ENCODE results near the gene SPATC1L.

SPATC1L gene

DNA sequence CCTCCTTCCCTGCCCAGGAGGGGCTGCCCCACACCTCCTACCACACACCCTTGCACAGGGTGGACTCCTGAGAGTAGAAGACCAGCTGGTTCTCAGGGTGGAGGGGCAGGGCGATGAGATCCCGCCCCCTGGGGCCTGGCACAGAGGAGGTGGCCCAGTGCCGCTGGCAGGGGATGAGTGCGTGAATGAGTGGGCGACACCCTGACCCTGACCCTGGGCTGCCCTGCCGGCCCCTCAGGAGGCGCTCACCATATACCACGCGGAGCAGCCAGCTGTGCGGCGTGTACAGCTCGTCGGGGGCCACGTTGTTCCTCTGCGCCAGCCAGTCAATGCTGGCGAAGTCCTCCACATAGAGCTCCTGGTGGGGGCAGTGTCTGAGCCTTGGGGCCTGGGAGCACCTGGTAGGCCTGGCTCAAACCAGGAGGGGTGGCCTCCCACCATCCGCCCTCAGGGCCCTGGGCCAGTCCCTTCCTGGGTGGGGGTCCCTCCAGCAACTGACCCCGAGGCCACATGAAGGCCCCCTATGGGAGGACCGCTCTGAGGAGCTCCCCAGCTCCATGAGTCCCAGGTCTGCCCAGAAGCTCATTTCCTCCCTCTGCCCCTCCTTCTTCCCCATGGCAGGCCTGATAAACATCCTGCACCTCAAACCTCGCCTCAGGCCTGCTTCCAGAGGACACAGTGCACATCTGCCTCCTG, 31.3 kb upstream of the SPATC1L start:
- no peak for DNase-seq (ENCODE audit: low read depth in 1 of 2, low spot score in 1 of 2)

DNA sequence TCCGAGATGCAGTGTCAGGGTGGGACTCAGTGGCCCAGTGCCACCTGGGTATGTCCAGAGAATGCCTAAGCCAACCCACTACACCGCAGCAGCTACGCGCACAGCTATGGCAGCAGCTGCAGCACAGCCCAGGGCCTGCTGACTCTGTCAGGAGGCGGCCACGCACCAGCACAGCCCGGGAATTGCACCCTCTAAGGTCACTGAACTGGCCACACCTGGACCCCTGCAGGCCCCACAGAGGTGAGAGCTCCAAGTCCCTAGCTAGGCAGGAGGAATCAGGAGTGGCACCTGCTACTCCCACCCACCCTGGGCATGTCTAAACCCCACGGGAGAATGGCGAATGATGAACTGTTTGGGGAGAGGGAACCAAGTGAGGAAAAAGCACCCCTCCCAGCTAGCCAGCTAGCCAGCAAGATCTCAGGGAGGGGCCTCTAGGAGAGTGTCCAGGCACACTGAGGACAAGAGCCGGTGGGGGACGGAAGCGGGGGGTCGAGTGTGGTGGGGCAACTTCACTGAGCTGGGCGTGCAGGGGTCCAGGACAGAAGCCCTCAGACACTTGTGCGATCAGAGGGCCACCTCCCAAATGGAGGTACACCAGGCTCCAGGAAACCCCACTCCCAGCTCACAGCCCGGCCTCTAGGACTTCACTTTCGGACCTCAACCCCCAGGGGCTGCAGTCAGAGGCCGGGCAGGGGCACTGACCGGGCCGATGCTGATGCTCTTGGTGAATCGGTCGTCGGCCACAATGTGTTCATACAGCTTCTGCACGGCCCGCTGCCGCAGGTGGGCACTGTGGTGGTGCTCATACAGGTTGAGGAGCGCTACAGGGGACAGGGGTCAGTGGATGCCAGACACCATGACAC, 30.4 kb upstream of the SPATC1L start:
- DNase-seq (ENCODE audit: low read depth in 1 of 2, low spot score in 1 of 2), result no peak

DNA sequence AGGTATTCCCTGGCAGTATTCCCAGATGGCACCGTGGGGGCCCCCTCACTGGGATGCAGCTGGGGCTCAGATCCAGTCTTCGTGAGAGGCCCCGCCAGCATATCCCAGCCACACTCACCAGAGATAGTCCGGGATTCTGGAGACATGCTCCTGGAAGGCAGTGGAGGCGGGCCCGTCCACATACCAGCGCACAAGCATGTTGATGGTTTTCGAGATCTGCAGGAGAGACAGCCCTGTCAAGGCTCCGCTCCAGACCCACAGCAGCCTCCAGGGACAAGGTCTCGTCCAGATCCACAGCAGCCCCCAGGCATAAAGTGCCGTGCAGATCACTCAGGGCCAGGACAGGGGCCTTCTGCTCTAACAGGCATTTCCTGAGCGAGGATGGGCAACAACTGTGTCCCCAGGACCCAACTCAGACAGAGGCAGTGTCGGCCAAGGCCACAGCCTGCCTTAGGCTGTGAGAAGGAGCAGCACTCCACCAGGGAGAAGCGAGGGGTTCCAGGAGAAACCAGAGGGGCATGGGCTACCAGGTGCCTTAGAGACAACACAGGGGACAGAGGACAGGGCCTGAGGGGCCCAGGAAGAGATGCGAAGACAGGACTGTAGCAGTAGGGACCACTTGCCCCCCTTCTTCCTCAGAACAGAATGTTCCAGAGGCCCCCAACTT, 29.5 kb upstream of the SPATC1L start:
- no peak for DNase-seq (ENCODE audit: low read depth in 1 of 2, low spot score in 1 of 2)

DNA sequence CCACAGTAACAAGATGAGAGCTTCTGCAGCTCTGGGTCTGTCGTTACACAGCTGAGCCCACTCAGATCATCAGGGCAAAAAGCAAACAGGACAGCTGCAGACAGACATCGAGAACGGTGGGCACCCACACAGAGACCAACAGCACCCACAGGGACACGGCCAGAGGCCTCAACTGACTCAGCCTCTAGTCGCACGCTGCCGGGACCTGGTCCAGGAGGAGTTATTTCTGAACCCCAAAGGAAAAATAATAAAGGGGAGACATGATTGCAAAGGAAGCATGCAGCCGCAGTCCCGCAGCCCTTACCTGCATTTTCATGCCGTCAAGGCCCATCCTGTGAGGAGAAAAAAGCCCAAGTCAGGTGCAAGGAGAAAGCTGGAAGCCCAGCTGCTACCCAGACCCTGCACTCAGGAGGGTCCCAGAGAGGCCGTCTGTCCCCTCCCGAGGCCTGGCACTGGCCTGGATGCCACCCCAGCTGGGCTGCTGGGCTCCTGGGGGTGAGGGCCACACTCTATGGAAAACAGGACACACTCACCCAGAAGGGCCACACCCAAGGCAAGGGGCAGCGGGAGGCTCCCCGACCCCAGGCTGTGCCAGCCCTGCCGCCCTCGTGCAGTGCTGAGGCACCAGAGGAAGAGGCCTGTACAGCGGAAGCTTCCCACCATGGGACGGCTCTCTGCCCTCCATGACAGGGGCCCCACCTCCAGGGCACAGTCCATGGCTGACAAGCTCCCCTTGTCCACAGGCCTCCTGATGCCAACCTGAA, 28.6 kb upstream of the SPATC1L start:
- no peak for DNase-seq (ENCODE audit: low read depth in 1 of 2, low spot score in 1 of 2)

DNA sequence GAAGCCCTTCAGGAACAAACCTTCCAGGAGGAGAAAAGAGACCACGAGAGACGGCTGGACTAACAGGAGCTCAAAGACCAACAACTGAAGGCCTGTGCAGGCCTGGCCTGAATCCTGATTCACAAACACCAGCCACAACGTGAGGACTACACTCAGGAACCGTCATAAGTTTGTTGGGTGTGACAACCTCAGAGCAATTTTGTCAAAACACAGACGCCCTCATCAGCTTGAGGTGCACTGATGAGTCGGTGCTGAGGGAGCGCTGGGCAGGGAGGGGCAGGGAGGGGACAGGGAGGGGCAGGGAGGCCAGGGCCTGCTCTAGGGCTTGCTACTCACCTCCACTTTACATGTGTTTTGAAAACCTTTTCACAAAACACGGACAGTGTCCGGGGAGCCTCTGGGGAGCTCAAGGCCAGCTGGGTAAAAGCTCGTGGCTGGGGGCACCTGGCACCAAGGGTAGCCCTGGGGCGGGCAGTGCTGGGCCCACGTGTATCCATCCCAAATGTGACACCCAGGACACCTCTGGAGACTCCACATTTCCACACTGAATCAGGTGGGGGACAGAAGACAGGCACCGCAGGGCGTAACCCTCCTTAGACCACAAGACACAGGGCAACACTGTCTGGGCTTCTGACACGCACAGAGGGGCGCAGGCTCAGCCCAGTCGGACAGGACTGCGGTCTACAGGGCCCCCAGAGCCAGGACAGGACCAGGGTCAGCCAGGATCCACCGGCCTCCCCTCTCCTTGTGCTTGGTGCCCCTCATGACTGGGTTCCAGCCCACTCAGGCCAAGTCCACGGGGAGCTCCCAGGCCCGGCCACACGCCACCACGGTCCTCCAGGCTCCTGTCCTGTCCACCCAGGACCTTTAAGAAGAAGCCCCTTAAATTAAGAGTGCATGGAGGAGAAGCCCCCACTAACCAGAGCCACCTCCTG, 27.8 kb upstream of the SPATC1L start:
- no peak for DNase-seq (ENCODE audit: low read depth in 1 of 2, low spot score in 1 of 2)

DNA sequence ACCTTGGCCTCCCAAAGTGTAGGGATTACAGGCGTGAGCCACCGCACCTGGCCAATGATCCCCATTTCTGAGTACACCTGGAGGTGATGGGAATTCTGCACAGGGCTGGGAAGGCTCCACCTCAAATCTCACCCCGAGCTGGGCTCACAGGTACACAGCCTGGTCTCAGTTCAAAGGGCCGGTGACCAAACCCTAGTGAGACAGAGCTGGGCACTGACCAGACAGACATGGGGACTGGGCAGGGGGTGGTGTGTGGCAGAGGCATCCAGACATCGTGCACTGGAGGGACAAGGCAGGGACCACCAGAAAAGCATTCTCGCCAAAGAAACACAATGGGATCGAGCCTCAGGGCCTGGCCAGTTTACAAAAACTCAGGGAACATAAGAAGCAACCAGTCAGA, 27.1 kb upstream of the SPATC1L start:
- no peak for DNase-seq (ENCODE audit: low read depth in 1 of 2, low spot score in 1 of 2)

DNA sequence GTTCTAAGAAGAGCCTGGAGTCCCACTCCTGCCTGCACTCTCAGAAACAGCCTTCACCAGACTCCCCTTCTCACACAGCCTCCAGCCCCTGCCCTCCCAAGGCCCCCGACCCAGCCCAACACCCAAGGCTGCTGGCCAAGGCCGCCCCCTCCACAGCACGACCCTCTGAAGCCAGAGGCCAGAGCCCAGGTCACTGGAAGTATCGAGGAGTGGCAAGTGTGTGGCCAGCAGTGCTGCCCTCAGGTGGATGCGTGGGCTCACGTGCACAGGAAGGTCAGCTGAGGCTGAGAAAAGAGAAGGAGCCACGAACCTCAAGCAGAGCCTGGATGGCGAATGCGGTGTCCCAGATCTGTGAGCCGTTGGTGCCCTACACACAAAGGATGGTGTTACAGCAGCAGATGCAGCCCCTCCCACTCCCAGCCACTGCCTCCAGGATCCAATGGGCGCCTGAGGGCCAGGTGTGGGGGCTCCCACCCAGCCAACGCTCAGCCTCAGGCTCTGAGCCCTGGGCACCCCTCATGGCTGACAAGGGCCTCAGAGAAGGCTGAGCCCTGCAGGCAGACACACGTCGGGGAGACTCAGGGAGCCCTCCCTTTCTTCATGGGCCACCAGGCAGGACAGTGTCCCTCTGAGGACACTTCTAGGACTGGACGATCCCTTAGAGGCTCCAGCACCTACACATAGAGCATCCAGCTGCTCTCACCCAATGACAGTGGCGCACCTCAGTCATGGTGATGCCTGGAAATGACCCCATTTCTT, 26.3 kb upstream of the SPATC1L start:
- no peak for DNase-seq (ENCODE audit: low read depth in 1 of 2, low spot score in 1 of 2)

DNA sequence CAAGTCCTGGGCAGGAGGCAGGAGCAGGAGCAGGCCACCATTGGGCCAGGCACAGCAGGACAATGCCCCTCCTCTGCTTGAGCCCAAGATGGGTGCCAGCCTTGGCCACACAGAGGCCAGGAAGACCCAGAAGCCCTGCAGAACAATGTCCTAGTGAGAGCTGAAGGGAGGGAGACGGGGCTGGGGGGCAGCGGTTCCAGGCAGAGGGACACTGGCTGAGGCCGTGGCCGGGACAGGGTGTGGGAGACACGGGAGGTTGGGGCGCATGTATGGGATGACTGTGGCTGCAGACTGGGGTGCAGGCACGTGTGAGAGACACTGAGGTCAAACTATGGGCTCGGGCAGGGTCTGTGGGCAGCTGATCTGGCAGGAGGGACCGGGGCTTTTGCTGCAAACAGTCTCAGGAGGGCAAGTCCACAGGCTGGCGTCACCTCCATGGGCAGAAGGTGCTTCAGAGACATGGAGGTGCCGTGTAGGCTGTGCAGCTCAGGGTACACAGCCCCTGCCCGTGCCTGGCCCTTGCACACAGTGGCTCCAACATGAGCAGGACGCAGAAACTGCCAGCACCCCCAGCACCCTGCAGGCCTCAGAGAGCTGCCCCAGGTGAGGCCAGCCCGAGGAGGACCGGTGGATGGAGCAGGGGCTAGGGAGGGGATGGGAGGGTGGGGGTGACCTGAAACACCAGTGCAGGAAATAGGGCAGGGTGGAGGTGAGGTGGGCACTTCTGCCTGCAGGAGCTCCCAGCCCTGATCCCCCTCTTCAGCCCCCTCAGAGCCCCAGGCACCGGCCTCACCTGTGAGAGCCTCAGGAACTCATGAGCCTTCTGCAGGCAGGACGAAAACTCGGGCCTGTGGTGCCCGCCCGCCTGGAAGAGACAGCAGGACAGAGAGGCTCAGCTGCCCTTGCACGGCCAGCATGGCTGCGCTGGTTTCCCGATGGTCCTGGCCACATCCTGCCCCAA, 24.8 kb upstream of the SPATC1L start:
- DNase-seq (ENCODE audit: low read depth in 1 of 2, low spot score in 1 of 2), result no peak

DNA sequence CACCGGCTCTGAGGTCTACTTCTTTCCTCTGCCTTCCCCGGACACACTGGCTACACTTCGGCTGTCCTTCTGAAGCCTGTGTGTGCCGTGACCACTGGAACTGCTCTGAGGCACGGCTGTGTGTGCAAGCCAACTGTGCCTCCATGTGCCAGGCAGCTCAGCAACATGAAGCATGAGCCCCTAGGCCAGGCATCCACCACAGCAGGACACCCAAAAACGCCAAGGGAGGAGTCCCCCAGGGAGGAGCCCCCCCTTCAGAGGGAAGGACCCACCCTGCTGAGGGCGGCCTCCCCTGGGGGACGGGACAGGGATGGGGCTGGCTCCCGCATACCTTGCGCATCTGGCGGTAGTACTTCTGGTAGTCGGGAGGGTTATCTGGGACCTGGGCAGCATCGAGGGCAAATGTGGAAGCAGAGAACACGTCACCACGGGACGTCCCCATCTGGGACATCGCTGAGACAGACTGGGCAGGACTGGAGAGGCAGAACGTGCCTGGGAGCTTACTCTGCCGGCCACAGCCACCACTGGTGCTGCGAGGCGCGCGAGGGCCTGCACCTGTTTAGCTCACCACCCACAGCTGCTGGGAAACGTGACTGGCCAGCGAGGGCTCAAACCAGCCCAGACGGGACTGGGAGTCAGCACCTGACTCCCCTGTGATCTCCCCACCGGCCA, 23.8 kb upstream of the SPATC1L start:
- no peak for DNase-seq (ENCODE audit: low read depth in 1 of 2, low spot score in 1 of 2)

DNA sequence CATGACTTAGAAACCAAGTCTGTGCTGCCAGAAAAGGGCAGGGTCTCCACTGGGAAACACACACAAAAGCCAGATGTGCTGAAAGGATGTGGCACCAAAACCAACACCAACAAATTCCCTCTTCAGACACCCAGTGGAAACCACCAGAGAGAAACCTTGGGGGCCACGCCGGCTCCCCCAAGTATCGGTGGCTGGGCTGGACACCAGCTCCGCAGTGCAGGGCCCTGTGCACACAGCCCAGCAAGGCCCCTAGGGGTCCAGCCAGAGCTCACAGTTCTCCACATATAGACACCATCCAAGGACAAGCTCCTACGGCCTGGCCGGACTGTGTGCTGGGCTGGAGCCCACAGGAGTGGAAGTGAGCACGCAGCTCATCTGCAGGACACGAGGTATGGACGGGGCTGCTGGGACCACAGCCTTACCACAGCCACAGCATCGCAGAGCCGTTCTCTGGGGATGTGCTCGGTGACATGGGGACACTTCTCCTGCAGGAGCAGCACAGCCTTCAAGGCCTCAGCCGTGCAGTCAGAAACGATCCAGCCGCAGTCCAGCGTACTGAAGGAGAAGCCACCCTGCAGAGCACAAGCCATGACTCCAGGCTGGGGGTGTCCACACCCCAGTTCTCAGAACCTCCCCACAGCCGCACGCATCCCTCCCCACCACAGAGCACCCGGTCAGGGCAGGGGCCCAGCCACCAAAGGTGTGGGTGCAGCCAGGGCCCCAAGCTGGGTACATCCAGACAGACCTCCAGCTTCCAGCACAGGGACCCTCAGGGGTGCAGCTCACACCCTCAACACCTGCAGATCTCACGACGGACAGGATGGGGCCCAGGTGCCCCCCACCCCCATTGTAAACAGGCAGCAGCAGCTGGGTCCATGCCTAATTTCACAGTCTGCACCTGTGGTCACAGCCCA, 23.0 kb upstream of the SPATC1L start:
- no peak for DNase-seq (ENCODE audit: low read depth in 1 of 2, low spot score in 1 of 2)

DNA sequence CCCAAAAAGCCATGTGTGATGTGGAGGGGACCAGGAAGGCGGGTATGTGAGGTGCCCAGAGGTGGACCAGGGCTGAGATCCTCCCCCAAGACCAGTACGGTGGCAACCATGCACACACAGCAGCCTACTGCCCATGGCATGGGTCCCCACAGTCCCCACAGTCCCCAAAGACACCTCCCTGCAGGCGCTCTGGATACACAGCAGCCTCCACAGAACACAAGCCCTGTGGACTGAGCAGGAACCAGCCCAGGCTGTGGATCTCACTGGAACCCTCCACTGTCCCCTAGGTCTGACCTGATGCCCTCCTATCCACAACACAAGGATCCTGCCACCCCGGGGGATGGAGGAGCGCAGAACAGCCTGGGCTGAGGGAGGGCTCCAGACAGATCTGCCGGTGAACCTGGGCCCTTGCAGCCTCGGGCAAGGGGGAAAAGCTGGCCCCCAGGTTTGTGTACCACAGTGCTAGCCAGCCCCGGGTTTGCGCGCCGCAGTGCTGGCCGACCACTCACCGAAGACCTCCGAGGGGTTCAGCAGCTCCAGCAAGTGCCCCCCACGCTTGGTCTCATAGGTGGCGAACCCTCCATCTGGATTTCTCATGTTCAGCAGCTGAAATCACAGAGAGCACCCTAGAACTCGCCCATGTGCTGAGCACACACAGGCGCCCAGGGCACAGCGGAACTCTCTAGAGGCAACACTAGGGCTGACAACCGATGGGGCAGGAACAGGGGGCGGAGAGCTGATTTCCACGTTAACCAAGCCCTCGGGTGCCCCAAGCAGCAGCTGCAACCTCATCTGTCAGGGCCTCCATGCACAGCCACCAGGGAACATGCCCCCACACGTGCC, 22.1 kb upstream of the SPATC1L start:
- DNase-seq (ENCODE audit: low read depth in 1 of 2, low spot score in 1 of 2), result no peak

DNA sequence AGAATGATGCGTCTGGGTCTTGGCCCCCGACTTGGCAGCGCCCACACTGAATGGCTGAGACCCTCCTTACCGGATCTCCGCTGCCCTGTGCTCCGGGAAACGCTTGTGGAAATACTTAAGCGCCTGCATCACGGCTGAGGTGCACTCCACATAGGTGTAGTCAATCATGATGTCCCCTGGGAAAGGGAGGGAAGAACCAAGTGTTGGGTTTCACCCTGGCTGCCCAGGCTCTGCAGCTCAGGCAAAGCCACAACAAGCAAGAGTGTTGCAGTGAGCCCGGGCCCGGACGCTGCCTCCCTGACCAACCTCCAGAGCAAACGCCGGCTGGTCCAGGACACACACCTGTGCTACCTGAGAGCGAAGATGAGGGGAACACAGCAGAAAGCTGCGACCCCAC, 21.5 kb upstream of the SPATC1L start:
- no peak for DNase-seq (ENCODE audit: low read depth in 1 of 2, low spot score in 1 of 2)

DNA sequence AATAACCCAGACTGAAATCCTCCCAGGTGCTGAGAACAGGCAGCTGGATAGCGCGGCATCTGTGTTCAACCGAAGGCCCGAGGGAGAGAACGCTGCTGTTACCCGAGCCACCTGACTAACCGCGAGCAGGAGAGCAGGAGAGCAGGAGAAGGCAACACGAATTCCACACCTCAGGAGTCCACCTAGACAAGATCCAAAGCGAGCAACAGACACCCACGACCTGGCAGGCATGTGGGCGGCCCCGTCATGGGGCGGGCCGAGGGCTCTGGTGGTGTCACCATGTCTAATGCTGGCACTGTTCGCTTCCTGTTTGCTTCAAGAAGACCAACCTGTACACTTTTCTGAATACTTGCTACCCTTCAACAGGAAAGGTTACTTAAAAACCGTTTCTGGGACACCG, 20.9 kb upstream of the SPATC1L start:
- no peak for DNase-seq (ENCODE audit: low read depth in 1 of 2, low spot score in 1 of 2)

DNA sequence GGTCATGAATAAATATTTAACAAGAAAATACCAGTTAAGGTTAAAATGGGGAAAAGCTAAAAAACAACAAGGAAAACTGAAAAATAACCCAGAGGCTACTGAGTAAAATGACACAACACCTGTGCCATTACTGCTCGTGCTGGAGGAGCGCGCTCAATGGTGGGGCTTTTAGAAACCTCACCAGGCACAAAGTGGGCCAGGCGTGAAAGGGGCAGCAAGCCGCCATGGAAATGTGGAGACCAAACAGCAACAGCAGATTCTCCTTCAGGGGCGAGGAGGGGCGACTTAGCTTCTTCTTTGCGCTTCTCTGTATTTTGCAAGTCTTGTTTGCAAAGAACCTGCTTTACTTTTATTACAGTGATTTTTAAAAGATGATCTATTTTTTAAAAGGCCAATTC, 18.9 kb upstream of the SPATC1L start:
- no peak for DNase-seq (ENCODE audit: low read depth in 1 of 2, low spot score in 1 of 2)

DNA sequence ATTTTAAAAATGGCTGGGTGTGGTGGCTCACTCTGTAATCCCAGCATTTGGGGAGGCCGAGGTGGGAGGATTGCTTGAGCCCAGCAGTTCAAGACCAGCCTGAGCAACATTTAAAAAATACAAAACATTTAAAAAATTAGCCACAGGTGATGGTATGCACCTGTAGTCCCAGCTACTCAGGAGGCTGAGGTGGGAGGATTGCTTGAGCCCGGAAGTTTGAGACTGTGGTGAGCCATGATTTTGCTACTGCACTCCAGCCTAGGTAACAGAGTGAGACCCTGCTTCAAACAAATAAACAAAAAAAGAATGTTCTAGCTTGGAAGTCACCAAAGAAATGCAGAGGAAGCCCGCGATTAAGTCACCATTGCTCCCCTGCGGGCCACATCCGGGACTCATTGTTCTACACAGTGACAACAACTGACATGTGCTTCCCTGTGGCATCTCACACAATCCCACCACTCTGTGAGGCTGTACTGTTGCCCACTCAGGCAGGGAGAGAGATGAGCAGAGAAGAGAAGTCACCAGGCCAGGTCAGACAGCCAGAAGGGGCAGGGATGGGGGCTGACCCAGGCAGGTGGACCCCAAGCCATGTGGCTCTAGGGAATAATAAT, 18.4 kb upstream of the SPATC1L start:
- no peak for DNase-seq (ENCODE audit: low read depth in 1 of 2, low spot score in 1 of 2)
